Cortex of kidney (tissue), 1 donor: ENCODE measurements around the gene POLD4.

Experiments
- DNase-seq: peaks from one replicate; lab custom pipeline; 2025; lab: John Stamatoyannopoulos, UW

Gene POLD4

GRCh38 chr11:67316882-67317204 is 36.5 kb downstream of the POLD4 start:
- DNase-seq, result no peak

DNA sequence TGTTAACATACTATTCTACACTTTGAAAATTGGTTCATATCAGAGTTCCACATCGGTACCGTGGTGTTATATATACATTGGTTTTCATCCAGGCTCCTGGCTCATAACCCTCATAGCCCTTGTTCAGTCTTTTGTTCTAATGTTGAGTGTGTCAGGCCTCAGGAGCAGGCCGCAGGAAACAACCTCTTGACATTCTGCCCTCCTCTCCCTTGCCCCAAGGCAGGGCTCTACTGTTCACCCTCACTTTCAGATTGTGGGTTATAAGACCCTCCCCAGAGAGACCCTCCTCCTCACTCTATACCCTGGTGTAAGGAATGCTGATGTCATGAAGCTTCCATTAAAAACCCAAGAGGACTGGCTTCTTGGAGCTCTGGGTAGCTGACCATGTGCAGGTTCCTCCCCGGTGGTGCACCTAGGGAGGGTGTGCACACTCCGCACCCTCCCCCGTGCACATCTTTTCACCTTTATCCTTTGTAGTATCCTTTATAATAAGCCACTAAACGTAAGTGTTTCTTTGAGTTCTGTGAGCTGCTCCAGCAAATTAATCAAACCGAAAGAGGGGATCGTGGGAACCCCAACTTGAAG is 37.9 kb downstream of the POLD4 start:
- DNase-seq, result no peak

GRCh38 chr11:67314218-67314617 is 39.1 kb downstream of the POLD4 start:
- DNase-seq, result no peak

DNA sequence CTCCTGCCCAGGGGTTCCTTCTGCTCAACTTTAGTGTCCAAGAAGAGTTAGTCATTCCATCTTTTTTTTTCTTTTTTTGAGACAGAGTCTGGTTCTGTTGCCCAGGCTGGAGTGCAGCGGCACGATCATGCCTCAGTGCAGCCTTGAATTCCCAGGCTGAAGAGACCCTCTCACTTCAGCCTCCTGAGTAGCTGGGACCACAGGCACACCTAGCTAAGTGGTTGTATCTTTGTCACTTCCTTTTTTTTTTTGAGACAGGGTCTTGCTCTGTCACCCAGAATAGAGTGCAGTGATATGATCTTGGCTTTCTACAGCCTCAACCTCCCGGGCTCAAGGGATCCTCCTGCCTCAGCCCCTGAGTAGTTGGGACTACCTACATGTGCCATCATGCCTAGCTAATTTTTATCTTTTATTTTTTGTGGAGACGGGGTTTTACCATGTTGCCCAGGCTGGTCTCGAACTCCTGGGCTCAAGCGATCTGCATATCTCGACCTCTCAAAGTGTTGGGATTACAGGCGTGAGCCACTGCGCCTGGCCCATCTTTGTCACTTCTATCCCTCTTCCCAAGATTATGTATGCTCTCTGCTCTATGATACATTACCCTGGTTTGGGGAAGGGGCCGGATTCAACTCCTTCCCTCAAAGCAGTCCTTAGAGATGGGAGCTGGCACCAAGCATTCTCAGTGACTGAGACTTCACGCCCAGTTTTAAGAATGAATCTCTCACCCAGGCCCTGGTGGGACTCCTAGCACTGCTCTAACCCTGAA is 40.0 kb downstream of the POLD4 start:
- DNase-seq, result no peak

DNA sequence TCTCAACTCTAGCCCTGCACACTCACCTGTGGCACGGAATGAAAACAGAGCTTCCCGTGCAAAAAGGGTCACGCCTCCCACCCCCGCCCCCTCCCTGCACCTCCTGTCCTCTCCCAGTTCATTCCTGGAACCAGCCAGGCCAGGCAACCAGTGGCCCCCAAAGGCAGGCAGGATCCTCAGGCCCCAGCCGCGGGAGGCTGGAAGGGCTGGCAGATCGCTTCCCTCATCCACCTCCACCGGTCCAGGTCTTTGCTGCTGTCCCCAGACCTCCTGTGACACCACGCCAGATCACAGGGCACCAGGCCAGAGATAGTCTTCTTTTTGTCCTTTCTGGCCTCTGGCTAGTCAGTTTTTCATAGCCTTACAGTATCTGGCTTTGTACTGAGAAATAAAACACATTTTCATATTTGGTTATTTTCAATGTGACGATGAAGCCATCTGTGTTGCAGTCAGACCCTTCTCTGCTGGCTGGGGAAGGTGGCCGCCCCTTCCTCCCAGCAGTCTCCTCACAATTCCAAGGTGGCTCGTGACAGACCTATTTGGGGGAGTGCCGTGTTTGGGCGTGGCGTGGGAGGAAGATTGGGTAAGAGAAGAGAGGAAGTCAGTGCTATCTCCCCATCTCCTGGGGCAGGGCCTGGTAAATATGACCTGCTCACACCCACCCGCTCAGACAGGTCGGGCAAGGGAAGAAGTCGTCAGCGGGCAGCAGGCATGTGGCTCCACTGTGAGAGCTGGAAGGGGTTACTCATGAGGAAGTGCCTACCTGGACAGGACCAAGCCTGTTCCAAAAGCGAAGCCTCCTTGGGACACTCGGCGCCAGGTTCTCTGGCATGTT is 40.9 kb downstream of the POLD4 start:
- no peak for DNase-seq

DNA sequence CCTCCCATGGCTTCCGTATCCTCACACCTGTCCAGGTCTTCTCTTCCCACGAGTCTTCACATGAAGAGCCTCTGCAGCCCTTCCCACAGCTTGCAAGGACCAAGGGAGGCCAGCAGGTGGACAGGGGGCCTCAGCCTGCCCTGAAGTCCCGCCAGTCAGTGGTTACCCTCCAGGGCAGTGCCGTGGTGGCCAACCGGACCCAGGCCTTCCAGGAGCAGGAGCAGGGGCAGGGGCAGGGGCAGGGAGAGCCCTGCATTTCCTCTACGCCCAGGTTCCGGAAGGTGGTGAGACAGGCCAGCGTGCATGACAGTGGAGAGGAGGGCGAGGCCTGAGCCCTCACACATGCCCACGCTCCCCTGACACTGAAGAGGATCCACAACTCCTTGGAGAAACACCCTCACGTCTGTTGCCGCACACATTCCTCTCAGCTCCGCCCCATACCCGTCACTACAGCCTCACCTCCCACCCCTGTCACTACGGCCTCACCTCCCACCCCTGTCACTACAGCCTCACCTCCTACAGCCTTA is 41.7 kb downstream of the POLD4 start:
- DNase-seq, result no peak

DNA sequence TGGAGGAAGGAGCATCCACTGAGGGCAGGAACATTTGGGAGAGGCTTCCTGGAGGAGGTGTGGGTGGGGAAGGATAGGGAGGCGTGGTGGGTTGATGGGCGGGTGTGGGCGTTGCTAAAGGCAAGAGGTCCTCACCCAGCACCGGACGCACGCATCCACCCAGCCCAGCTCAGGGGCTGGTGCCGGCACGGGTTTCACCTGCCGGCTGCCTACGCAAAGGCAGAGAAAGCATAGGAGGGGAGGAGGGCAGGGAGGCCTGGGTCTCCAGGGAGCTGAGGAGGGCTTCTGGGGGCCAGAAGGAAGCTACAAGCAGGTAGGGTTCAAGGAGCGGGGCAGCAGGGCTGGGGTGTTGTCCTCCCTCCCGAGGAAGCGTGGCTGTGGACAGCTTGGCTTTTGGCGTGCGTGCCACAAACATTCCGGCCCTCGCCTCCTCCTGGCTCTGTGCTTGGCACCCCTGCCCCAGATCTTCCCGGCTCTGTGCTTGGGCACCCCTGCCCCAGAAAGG is 42.2 kb downstream of the POLD4 start:
- no peak for DNase-seq

GRCh38 chr11:67310246-67311050 is 42.9 kb downstream of the POLD4 start:
- DNase-seq, result no peak

DNA sequence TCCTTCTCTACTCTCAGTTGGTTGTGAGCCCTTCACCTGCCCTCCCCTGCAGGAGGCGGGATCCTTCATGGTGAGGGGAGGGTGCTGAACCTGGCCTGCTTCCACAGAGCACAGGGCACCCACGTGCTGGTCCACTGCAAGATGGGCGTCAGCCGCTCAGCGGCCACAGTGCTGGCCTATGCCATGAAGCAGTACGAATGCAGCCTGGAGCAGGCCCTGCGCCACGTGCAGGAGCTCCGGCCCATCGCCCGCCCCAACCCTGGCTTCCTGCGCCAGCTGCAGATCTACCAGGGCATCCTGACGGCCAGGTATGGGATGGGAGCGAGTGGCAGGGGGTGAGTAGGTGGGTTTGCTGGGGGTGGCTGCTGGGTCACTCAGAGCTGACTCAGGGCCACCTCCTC is 43.7 kb downstream of the POLD4 start:
- DNase-seq, result no peak

GRCh38 chr11:67309166-67309565 is 44.2 kb downstream of the POLD4 start:
- no peak for DNase-seq

GRCh38 chr11:67308031-67308866 is 45.1 kb downstream of the POLD4 start:
- no peak for DNase-seq

- DNase-seq, result no peak
These were observed 45.8 kb downstream of the POLD4 start for GRCh38 chr11:67307545-67308001.

GRCh38 chr11:67306769-67307544 is 46.4 kb downstream of the POLD4 start:
- DNase-seq, result no peak

- no peak for DNase-seq
These were observed 48.7 kb downstream of the POLD4 start for GRCh38 chr11:67304511-67305113.

DNA sequence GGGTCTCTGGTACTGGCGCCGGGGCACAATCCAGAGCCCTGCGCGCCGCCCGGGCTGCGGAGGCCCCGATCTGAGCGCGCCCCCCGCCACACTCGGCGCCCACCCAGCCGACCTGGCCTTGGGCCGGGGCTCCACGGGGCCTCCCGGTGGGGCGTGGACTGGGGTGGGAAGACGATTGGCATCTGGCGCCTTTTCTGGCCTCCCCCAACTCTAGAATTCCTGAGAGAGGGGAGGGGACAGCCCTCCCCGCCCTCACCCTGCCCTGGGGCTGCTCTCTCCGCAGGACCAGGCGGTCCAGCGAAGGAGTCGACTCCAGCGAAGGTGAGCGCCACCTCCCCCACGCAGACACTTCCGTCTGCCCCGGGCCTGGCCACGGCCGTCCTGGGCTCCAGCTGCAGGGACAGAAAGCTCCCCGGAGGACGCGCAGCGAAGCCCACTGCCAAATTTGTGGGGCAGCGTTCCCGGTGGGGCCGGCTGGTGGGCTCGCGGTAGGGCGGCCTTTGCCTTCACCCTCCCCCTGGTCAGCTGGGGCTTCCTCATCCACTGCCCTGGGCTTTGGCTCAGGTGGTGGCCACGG is 49.4 kb downstream of the POLD4 start:
- DNase-seq, result no peak

DNA sequence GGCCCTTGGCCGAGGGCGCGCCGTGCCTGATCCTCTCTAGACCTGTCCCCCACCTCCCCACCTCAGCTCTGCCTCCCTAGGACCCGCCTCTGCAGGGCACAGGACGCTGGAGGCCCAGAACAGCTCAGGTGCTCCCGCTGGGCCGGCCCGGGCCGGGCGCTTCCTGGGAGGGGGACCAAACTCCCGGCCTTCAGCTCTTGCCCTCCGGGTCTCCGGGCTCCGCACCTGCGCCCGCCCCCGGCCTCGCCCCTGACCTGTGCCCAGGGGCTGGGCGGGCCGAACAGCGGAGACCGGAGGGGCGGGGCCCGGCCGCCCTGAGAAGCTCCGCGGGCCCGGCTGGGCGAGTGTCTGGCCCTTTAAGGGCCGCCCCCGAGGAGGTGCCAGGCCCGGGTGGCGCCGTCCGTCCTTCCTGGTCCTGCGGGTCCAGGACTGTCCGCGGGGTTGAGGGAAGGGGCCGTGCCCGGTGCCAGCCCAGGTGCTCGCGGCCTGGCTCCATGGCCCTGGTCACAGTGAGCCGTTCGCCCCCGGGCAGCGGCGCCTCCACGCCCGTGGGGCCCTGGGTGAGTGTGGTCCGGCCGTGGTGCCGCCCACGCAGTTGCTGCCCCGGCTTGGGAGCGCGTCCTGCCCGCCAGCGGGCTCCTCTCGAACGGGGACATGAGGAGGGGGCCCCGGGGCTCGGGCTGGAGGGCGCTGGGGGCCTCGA is 50.1 kb downstream of the POLD4 start, which contains the start of gene SSH3:
SSH3 (plus strand) TSS at position 399 of the 703 bp plus-strand sequence; CDS start at position 495, 96 bp downstream.
- DNase-seq, result peak; percentile 75

DNA sequence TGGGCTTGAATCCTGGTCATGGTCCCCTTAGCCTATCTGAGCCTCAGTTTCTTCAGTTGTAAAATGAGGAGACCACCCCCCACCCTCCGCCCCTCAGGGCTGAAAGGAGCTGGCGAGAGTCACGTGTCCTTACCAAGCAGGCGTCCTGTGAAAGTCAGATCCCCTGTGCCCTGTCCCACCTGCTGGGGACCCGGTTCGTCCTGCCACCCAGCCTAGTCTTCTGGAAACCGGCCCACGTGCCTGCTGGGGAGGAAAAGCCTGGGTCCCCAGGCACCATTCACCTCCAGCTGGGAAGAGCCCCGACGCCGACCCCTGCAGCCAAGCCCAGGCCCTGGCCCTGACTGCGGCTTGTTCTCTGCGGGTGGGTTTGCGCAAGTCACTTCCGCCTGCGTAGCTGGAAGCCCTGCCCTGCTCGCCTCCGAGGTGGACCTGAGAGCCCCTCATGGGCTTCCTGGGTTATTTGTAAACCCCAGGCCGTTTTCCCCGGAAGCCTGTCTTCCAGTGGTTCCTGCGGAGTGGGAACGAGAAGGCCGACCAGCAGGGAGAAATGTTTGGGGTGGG is 50.7 kb downstream of the POLD4 start:
- no peak for DNase-seq

DNA sequence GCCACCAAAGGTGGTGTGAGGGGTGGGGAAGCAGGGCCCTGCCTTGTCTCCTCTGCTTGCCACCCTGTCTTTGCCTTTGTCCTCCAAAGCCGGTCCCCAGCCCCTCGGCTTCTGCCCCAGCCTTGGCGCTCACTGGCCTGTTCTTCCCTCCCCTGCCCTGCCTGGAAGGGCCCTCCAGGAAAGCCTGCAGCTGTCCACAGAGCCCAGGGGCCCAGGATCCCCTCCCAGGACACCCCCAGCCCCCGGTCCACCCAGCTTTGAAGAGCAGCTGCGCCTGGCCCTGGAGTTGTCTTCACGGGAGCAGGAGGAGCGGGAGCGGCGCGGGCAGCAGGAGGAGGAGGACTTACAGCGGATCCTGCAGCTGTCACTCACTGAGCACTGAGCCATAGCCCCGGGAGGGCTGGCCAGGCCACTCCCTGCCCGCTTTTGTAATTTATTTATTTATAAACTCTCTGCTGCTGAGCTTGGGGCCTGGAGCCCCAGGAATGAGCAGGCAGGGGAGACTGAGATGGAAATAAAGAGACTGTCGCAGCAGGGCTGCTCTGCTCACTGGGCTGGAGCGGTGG is 51.3 kb downstream of the POLD4 start:
- DNase-seq, result no peak
